ENCODE results near the gene TTC28. TPM values are rescaled to one million over a fixed set of nuclear protein-coding genes. Genes with fewer than 3 reads are reported as not detected.

Gene TTC28
- total and polyA plus RNA-seq, 7 experiments from 2014 or later: 0.50 to 8.3 (median 4.2) TPM

DNA sequence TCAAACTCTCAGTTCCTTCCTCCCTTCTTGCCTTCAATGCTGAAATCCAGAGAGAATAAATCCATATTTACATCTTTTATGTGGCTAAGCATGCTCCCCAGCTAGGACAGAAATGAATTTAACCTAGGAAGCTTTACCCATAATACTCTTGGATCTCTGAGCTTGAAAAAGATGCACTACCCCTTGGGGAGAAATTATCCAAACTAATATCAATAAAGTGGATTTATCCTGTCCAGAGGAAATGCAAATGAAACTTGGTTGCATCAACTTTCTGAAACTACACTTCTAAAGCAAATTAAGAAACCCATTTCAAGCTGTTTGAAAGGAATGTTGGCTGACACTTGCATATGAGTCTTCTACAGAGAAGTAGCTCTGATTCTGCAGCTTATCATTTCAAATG lies 347.9 kb downstream of the TTC28 start:
- Mint-ChIP-seq H3K9me3 (peaks cover 0 to 5% (median 0%) of the 10 kb centered on the region in 11 donors), H3K36me3 (no peaks in the 10 kb centered on the region), H3K27ac (no peak overlapping the region), H3K27me3 (peaks cover 0 to 7% (median 0%) of the 10 kb centered on the region in 5 donors), H3K4me1 (peaks cover 0 to 12% (median 0%) of the 10 kb centered on the region in 7 donors), H3K4me3 (no peak overlapping the region)
- H3K27ac ChIP-seq (ENCODE audit: low read depth, low read length): no peak overlapping the region
- ChIA-PET POLR2A (no interaction called here), CTCF (no interaction called here)
- no peak for DNase-seq
- intact Hi-C loops (cut with micrococcal nuclease): no loop called here
- H3K9me3 ChIP-seq (ENCODE audit: control insufficient read depth in 2 of 3, low read length in 3 of 3): no peaks in the 10 kb centered on the region
- ATAC-seq: no peak
- H3K4me3 ChIP-seq (ENCODE audit: low read length): no peak overlapping the region
- H3K4me1 ChIP-seq (ENCODE audit: control insufficient read depth in 2 of 2, insufficient read depth in 2 of 2, low read length in 2 of 2): no peaks in the 10 kb centered on the region
- H3K36me3 ChIP-seq (ENCODE audit: control insufficient read depth in 2 of 3, insufficient read depth in 3 of 3, low read length in 3 of 3): no peaks in the 10 kb centered on the region
- H3K27me3 ChIP-seq (ENCODE audit: control insufficient read depth in 2 of 2, insufficient read depth in 2 of 2, low read length in 2 of 2): no peaks in the 10 kb centered on the region

GRCh38 chr22:28329186-28330073 lies 350.2 kb downstream of the TTC28 start:
- DNase-seq: no peak
- peaks cover 0 to 3% (median 0%) of the 10 kb centered on the region in 5 donors for H3K27me3 Mint-ChIP-seq
- Histone ChIP-seq H3K27me3 (ENCODE audit: control insufficient read depth in 2 of 2, insufficient read depth in 2 of 2, low read length in 2 of 2) (no peaks in the 10 kb centered on the region), H3K27ac (ENCODE audit: low read depth, low read length) (no peak overlapping the region), H3K4me3 (ENCODE audit: low read length) (no peak overlapping the region), H3K9me3 (ENCODE audit: control insufficient read depth in 2 of 3, low read length in 3 of 3) (no peaks in the 10 kb centered on the region), H3K36me3 (ENCODE audit: control insufficient read depth in 2 of 3, insufficient read depth in 3 of 3, low read length in 3 of 3) (no peaks in the 10 kb centered on the region), H3K4me1 (ENCODE audit: control insufficient read depth in 2 of 2, insufficient read depth in 2 of 2, low read length in 2 of 2) (no peaks in the 10 kb centered on the region)
- peak overlapping the region in 1 of 10 donors; percentile 24 for H3K4me3 Mint-ChIP-seq
- intact Hi-C loops (cut with micrococcal nuclease): no loop called here
- peaks cover 0 to 2% (median 0%) of the 10 kb centered on the region in 5 donors for H3K36me3 Mint-ChIP-seq
- no peak for ATAC-seq
- ChIA-PET CTCF (interaction anchor here (0.8 kb wide), 1 partner anchor 77 kb away, joined by 3 read pairs; no protein-coding TSS in a partner anchor), POLR2A (no interaction called here)
- H3K27ac Mint-ChIP-seq: no peak overlapping the region
- H3K4me1 Mint-ChIP-seq: peaks cover 0 to 12% (median 0%) of the 10 kb centered on the region in 7 donors
- H3K9me3 Mint-ChIP-seq: peaks cover 0 to 2% (median 0%) of the 10 kb centered on the region in 11 donors

DNA sequence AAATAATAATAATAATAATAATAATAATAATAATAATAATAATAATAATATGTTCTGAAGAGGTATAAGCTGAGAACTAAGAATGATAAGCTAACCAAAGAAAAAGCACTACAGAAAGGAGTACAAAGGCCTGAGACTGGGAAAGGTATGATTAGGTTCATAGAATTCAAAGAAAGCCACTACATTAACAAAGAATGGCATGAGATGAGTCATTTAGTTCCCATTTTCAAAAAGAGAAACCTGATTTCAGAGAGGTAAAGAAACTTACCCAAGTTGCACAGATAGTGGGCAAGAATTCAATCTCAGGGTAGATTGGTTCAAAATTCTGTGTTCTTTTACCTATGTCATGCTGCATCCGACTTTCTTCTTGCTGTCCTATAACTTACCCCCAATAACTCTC lies 350.9 kb downstream of the TTC28 start:
- Histone ChIP-seq H3K36me3 (ENCODE audit: control insufficient read depth in 2 of 3, insufficient read depth in 3 of 3, low read length in 3 of 3) (no peaks in the 10 kb centered on the region), H3K27me3 (ENCODE audit: control insufficient read depth in 2 of 2, insufficient read depth in 2 of 2, low read length in 2 of 2) (no peaks in the 10 kb centered on the region), H3K9me3 (ENCODE audit: control insufficient read depth in 2 of 3, low read length in 3 of 3) (no peaks in the 10 kb centered on the region), H3K4me1 (ENCODE audit: control insufficient read depth in 2 of 2, insufficient read depth in 2 of 2, low read length in 2 of 2) (no peaks in the 10 kb centered on the region), H3K4me3 (ENCODE audit: low read length) (no peak overlapping the region), H3K27ac (ENCODE audit: low read depth, low read length) (no peak overlapping the region)
- DNase-seq (no peak), ATAC-seq (no peak)
- ChIA-PET CTCF (no interaction called here), POLR2A (no interaction called here)
- H3K36me3 Mint-ChIP-seq: peaks cover 0 to 2% (median 0%) of the 10 kb centered on the region in 5 donors
- peaks cover 0 to 4% (median 0%) of the 10 kb centered on the region in 5 donors for H3K27me3 Mint-ChIP-seq
- no peak overlapping the region for H3K27ac Mint-ChIP-seq
- no peaks in the 10 kb centered on the region for H3K9me3 Mint-ChIP-seq
- peak overlapping the region in 1 of 10 donors; percentile 28 for H3K4me3 Mint-ChIP-seq
- intact Hi-C loops (cut with micrococcal nuclease): no loop called here
- H3K4me1 Mint-ChIP-seq: peaks cover 0 to 12% (median 0%) of the 10 kb centered on the region in 7 donors

- ATAC-seq: no peak
- H3K4me1 ChIP-seq (ENCODE audit: control insufficient read depth in 2 of 2, insufficient read depth in 2 of 2, low read length in 2 of 2): no peaks in the 10 kb centered on the region
- H3K36me3 ChIP-seq (ENCODE audit: control insufficient read depth in 2 of 3, insufficient read depth in 3 of 3, low read length in 3 of 3): no peaks in the 10 kb centered on the region
- POLR2A ChIA-PET: no interaction called here
- Mint-ChIP-seq H3K9me3 (peaks cover 0 to 9% (median 0%) of the 10 kb centered on the region in 11 donors), H3K27ac (no peak overlapping the region), H3K4me3 (no peak overlapping the region), H3K4me1 (peaks cover 0 to 12% (median 0%) of the 10 kb centered on the region in 7 donors), H3K36me3 (peaks cover 0 to 9% (median 0%) of the 10 kb centered on the region in 5 donors), H3K27me3 (peaks cover 0 to 5% (median 0%) of the 10 kb centered on the region in 5 donors)
- DNase-seq: no peak
- H3K9me3 ChIP-seq (ENCODE audit: control insufficient read depth in 2 of 3, low read length in 3 of 3): no peaks in the 10 kb centered on the region
- intact Hi-C loops (cut with micrococcal nuclease): no loop called here
- no peak overlapping the region for H3K27ac ChIP-seq (ENCODE audit: low read depth, low read length)
- H3K27me3 ChIP-seq (ENCODE audit: control insufficient read depth in 2 of 2, insufficient read depth in 2 of 2, low read length in 2 of 2): no peaks in the 10 kb centered on the region
- CTCF ChIA-PET: no interaction called here
- no peak overlapping the region for H3K4me3 ChIP-seq (ENCODE audit: low read length)
These were observed 363.6 kb downstream of the TTC28 start for GRCh38 chr22:28316014-28316413.

DNA sequence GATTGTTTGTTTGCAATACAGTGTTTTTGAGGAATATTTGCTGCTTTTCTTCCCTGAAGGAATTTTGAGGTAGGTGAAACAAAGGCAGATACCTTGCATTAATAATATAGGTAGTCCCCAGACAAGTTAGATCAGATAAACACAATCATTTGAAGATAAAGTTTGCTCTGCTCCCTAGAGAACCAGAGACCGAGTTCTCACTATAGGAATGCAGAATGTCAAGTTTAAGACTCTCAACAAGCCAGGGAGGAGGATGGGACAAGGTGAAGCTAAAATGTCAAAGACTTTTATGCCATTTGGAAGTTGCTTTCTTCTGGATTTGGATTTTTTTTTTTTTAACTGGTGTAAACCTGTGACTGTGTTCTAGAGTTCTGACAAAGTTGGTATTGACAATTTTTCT lies 364.7 kb downstream of the TTC28 start:
- peaks cover 0 to 9% (median 0%) of the 10 kb centered on the region in 5 donors for H3K36me3 Mint-ChIP-seq
- no peak overlapping the region for H3K4me3 Mint-ChIP-seq
- no peak for ATAC-seq
- H3K4me1 ChIP-seq (ENCODE audit: control insufficient read depth in 2 of 2, insufficient read depth in 2 of 2, low read length in 2 of 2): no peaks in the 10 kb centered on the region
- peaks cover 0 to 3% (median 0%) of the 10 kb centered on the region in 5 donors for H3K27me3 Mint-ChIP-seq
- H3K27me3 ChIP-seq (ENCODE audit: control insufficient read depth in 2 of 2, insufficient read depth in 2 of 2, low read length in 2 of 2): no peaks in the 10 kb centered on the region
- ChIA-PET CTCF (no interaction called here), POLR2A (no interaction called here)
- DNase-seq: no peak
- H3K4me1 Mint-ChIP-seq: peaks cover 0 to 12% (median 0%) of the 10 kb centered on the region in 7 donors
- H3K27ac ChIP-seq (ENCODE audit: low read depth, low read length): no peak overlapping the region
- H3K9me3 ChIP-seq (ENCODE audit: control insufficient read depth in 2 of 3, low read length in 3 of 3): no peaks in the 10 kb centered on the region
- H3K36me3 ChIP-seq (ENCODE audit: control insufficient read depth in 2 of 3, insufficient read depth in 3 of 3, low read length in 3 of 3): no peaks in the 10 kb centered on the region
- H3K4me3 ChIP-seq (ENCODE audit: low read length): no peak overlapping the region
- H3K9me3 Mint-ChIP-seq: peaks cover 0 to 9% (median 0%) of the 10 kb centered on the region in 11 donors
- intact Hi-C loops (cut with micrococcal nuclease): no loop called here
- H3K27ac Mint-ChIP-seq: no peak overlapping the region

DNA sequence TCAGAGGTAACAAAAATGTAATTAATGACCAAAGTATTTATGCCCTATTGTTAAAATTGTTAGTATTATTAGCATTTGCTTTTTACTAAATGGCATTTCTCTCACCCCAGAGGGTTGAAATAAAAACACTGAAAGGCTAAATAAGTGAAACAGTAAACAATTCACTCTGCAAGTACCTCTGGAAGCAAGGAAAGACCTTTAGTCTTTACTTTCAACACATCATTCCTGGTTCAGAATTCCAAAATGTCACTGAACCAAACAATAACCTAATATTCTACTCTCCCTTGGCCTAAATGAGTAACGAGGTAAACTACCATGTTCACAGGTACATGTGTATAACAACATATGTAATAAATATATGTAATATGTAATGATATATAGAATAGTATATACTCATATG lies 369.3 kb downstream of the TTC28 start:
- no peaks in the 10 kb centered on the region for H3K27me3 ChIP-seq (ENCODE audit: control insufficient read depth in 2 of 2, insufficient read depth in 2 of 2, low read length in 2 of 2)
- no peak overlapping the region for H3K4me3 ChIP-seq (ENCODE audit: low read length)
- no peak overlapping the region for H3K27ac Mint-ChIP-seq
- POLR2A ChIA-PET: no interaction called here
- H3K4me1 Mint-ChIP-seq: peaks cover 0 to 12% (median 0%) of the 10 kb centered on the region in 7 donors
- ATAC-seq (no peak), DNase-seq (no peak)
- peaks cover 0 to 7% (median 0%) of the 10 kb centered on the region in 11 donors for H3K9me3 Mint-ChIP-seq
- no peaks in the 10 kb centered on the region for H3K9me3 ChIP-seq (ENCODE audit: control insufficient read depth in 2 of 3, low read length in 3 of 3)
- CTCF ChIA-PET: interaction anchor here (0.7 kb wide), 1 partner anchor 35 kb away, joined by 3 read pairs; no protein-coding TSS in a partner anchor
- H3K4me1 ChIP-seq (ENCODE audit: control insufficient read depth in 2 of 2, insufficient read depth in 2 of 2, low read length in 2 of 2): no peaks in the 10 kb centered on the region
- peaks cover 0 to 5% (median 0%) of the 10 kb centered on the region in 5 donors for H3K27me3 Mint-ChIP-seq
- intact Hi-C loops (cut with micrococcal nuclease): no loop called here
- peaks cover 0 to 6% (median 0%) of the 10 kb centered on the region in 5 donors for H3K36me3 Mint-ChIP-seq
- no peaks in the 10 kb centered on the region for H3K36me3 ChIP-seq (ENCODE audit: control insufficient read depth in 2 of 3, insufficient read depth in 3 of 3, low read length in 3 of 3)
- H3K27ac ChIP-seq (ENCODE audit: low read depth, low read length): no peak overlapping the region
- no peak overlapping the region for H3K4me3 Mint-ChIP-seq
